Progenitor cell of endocrine pancreas (in vitro differentiated cells): ENCODE measurements around the gene CAP1. TPM values are rescaled to one million over a fixed set of nuclear protein-coding genes. Genes with fewer than 3 reads are reported as not detected.

ENCODE experiments used
- DNase-seq: peaks from one replicate; pipeline ENCODE4 v3.0.0; 2021; ENCODE audit warnings: low spot score; ENCODE audit not compliant: unreplicated experiment
- H3K27ac Mint-ChIP-seq: 2 replicates; pipeline ENCODE4 v1.8.0; 2021; ENCODE audit warnings: mild to moderate bottlenecking, moderate library complexity, mixed read lengths
- H3K27me3 Mint-ChIP-seq: 2 replicates; pipeline ENCODE4 v1.8.0; 2021; ENCODE audit warnings: mixed read lengths
- H3K36me3 Mint-ChIP-seq: 2 replicates; pipeline ENCODE4 v1.8.0; 2022; ENCODE audit warnings: mixed read lengths; ENCODE audit not compliant: insufficient read depth
- H3K4me1 Mint-ChIP-seq: 2 replicates; pipeline ENCODE4 v1.8.0; 2021; ENCODE audit warnings: low read depth, mixed read lengths
- H3K4me3 Mint-ChIP-seq: 2 replicates; pipeline ENCODE4 v1.8.0; 2021; ENCODE audit warnings: low read depth, mild to moderate bottlenecking, moderate library complexity, mixed read lengths
- H3K9me3 Mint-ChIP-seq: 2 replicates; pipeline ENCODE4 v1.8.0; 2021; ENCODE audit warnings: low read depth, mixed read lengths
- total RNA-seq: library from RNA; stranded (reverse); gene quantifications from 2 replicates; pipeline ENCODE4 v1.2.1, GENCODE V29; 2021
- TF ChIP-seq, protein P1 (sequence below): fragments of 200-600 bp; sonication (generic); IDR thresholded peaks from one replicate; pipeline ENCODE4 v1.5.0; 2021; ENCODE audit warnings: antibody characterized with exemption, mild to moderate bottlenecking; ENCODE audit not compliant: unreplicated experiment

The CAP1 gene
- total RNA-seq, 1 donor from 2014 or later, result 154 TPM

DNA sequence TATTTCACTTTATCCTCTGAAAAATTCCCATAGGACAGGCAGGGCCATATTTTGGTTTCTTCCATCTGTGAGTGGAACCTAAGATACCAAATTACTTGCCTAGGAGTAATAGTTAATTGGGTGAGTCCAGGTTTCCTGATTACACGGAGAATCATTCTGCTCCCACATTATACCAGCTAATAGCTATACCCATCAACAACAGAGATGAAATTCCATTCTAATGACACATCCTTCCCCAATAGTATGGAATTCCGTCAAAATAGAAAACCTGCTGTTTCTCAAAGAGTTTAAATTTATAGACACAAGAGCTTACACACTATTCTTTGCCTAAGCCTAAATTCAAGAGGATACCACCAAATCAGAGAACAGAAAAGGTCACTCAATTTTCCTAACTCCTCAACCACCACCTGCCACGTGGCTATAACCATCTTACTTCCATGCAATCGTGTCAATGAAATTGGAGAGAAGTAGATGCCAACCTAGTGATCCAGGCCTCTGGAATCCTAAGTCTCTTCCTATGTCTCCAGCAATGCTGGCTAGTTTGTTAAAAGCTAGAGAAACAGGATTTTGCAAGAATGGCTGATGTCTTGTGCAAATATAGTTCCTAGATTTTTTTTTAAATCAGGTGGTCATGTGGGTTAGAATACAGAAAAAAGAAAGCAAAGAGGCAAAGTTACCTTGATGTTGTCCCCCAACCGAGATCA lies 50.3 kb downstream of the CAP1 start:
- H3K36me3 Mint-ChIP-seq, result peaks cover 9% of the 10 kb centered on the region
- H3K27ac Mint-ChIP-seq, result no peak overlapping the region
- no peaks in the 10 kb centered on the region for H3K4me1 Mint-ChIP-seq
- no peaks in the 10 kb centered on the region for H3K27me3 Mint-ChIP-seq
- TF ChIP-seq, protein P1, sequence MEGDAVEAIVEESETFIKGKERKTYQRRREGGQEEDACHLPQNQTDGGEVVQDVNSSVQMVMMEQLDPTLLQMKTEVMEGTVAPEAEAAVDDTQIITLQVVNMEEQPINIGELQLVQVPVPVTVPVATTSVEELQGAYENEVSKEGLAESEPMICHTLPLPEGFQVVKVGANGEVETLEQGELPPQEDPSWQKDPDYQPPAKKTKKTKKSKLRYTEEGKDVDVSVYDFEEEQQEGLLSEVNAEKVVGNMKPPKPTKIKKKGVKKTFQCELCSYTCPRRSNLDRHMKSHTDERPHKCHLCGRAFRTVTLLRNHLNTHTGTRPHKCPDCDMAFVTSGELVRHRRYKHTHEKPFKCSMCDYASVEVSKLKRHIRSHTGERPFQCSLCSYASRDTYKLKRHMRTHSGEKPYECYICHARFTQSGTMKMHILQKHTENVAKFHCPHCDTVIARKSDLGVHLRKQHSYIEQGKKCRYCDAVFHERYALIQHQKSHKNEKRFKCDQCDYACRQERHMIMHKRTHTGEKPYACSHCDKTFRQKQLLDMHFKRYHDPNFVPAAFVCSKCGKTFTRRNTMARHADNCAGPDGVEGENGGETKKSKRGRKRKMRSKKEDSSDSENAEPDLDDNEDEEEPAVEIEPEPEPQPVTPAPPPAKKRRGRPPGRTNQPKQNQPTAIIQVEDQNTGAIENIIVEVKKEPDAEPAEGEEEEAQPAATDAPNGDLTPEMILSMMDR, result no peak
- no peak for DNase-seq
- H3K9me3 Mint-ChIP-seq, result no peaks in the 10 kb centered on the region
- no peak overlapping the region for H3K4me3 Mint-ChIP-seq

DNA sequence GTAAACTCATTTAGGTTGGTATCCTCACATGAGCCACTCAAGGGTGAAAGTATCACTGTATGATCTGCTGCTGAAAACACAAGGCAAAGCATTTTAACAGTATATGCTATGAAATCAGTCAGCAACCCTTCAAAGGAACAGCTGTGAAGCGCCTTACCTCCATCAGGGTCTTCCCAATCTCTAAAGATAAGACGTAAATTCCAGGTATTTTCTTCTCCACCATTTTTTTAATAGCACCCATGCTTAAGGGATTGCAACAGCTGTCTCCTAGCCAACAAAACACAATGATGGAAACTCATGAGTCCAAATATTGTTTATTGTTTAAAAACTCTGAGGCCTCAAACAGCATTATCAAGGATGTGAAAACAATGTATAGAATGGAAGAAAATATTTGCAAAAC lies 51.7 kb downstream of the CAP1 start:
- Mint-ChIP-seq H3K9me3 (no peaks in the 10 kb centered on the region), H3K4me1 (peaks cover 3% of the 10 kb centered on the region), H3K4me3 (no peak overlapping the region), H3K27ac (no peak overlapping the region), H3K36me3 (peaks cover 9% of the 10 kb centered on the region), H3K27me3 (no peaks in the 10 kb centered on the region)
- TF ChIP-seq, protein P1, result no peak
- no peak for DNase-seq

DNA sequence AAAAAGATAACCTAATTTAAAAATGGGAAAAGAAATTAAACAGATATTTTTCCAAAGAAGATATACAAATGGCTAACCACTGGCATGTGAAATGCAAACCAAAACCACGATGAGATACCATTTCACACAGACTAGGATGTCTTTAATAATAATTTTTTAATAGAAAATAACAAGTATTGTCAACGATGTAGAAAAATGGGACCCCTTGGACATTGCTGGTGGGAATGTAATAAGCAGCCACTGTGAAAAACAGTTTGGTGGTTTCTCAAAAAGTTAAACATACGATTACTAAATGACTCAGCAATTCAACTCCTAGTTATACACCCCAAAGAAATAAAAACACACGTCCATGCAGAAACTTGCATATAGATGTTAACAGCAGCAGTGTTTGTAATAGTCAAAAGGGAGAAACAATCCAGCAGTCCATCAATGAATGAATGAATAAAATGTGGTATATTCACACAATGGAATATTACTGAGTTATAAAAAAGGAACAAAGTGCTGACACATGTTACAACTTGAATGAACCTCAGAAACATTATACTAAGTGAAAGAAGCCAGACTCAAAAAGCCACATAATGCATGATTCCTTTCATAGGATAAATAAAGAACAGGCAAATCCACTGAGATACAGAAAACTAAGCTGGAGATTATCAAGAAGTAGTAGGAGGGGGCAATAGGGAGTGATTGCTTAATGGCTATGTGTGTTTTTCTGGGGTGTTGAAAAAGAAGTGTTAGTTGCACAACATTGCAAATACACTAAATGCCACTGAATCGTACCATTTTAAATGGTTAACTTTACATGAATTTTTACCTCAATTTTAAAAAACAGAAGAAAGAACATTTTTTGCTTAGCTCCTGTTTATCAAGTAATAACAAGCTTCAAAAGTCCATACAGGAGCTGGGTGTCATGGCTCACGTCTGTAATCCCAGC lies 52.4 kb downstream of the CAP1 start:
- no peak for DNase-seq
- TF ChIP-seq, protein P1, result no peak
- Mint-ChIP-seq H3K4me1 (peaks cover 6% of the 10 kb centered on the region), H3K36me3 (peaks cover 9% of the 10 kb centered on the region), H3K27me3 (peaks cover 6% of the 10 kb centered on the region), H3K9me3 (no peaks in the 10 kb centered on the region), H3K27ac (no peak overlapping the region), H3K4me3 (no peak overlapping the region)

DNA sequence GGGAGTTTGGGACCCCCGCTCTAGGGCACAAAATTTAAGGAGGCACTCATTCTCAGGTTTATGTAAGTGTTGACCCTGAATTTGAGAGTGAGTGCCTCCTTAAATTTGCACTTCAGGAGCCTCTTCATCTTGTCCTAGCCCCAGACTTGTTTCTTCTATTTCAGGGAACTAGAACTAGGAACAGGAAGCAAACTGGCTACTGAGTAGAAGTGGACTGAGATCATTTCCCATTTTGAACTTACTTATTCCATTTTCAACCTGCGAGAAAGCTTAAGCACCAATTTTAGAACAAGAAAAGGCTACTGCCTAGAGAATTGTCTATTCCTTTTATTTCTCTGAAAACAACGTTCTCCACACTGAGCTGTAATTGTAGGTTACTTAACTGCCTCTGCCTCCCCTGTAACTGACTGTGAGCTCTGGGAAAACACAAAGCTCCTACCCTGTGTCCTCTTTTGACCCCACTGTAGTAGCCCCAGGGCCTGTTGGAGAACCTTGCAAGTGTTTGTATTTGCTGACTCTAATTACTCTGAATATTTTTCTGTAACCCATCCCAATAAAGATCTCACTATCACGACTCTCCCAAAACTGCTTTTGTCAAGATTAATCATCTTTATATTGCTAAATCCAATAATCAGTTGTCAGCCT lies 54.1 kb downstream of the CAP1 start:
- H3K36me3 Mint-ChIP-seq, result peaks cover 6% of the 10 kb centered on the region
- TF ChIP-seq, protein P1, result no peak
- no peak for DNase-seq
- H3K9me3 Mint-ChIP-seq, result no peaks in the 10 kb centered on the region
- no peak overlapping the region for H3K27ac Mint-ChIP-seq
- H3K4me3 Mint-ChIP-seq, result no peak overlapping the region
- peaks cover 6% of the 10 kb centered on the region for H3K4me1 Mint-ChIP-seq
- H3K27me3 Mint-ChIP-seq, result peaks cover 9% of the 10 kb centered on the region

DNA sequence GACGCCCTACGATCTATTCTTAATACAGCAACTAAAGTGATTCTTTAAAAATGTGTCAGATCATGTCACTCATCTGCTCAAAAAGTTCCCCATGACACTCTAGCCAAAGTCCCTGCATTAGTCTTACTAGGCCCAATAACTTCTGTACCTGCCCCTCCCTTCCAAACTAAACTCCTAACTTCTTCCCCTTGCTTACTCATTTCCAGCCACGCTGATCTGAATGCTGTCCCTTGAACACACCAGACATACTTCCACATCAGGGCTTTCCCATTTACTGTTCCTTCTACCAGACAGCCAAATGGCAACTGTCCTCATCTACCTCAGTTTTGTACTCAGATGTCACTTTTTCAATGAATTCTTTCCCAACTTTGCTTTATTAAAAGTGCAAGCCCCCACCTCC lies 55.3 kb downstream of the CAP1 start:
- Mint-ChIP-seq H3K4me3 (no peak overlapping the region), H3K4me1 (peaks cover 6% of the 10 kb centered on the region), H3K36me3 (peaks cover 5% of the 10 kb centered on the region), H3K27ac (no peak overlapping the region), H3K27me3 (peaks cover 16% of the 10 kb centered on the region), H3K9me3 (no peaks in the 10 kb centered on the region)
- DNase-seq, result no peak
- TF ChIP-seq, protein P1, result no peak
